ENCODE results near the gene LAMTOR3. TPM values are rescaled to one million over a fixed set of nuclear protein-coding genes. Genes with fewer than 3 reads are reported as not detected.

LAMTOR3 gene
- total and polyA plus RNA-seq, 4 donors: 52.5 to 85.0 (median 66.6) TPM

GRCh38 chr4:99875071-99875470, 19.2 kb downstream of the LAMTOR3 start:
- no peaks in the 10 kb centered on the region for H3K27me3 ChIP-seq (ENCODE audit: control insufficient read depth, insufficient read depth, low read length)

GRCh38 chr4:99872570-99872969, 21.7 kb downstream of the LAMTOR3 start:
- Histone ChIP-seq H3K36me3 (ENCODE audit: control insufficient read depth, insufficient read depth, low read length) (no peaks in the 10 kb centered on the region), H3K27ac (ENCODE audit: low read depth, low read length) (no peak overlapping the region), H3K4me3 (ENCODE audit: low read depth, low read length) (no peak overlapping the region), H3K27me3 (ENCODE audit: control insufficient read depth, insufficient read depth, low read length) (no peaks in the 10 kb centered on the region), H3K4me1 (ENCODE audit: control insufficient read depth, insufficient read depth, low read length) (no peaks in the 10 kb centered on the region), H3K9me3 (ENCODE audit: control insufficient read depth, insufficient read depth, low read length) (no peaks in the 10 kb centered on the region)
- no peak for DNase-seq (ENCODE audit: low read depth in 4 of 6, low spot score in 6 of 6)

More at GRCh38 chr4:99875071-99875470, 19.2 kb downstream of the LAMTOR3 start:
- Histone ChIP-seq H3K4me1 (ENCODE audit: control insufficient read depth, insufficient read depth, low read length) (no peaks in the 10 kb centered on the region), H3K27ac (ENCODE audit: low read depth, low read length) (no peak overlapping the region), H3K4me3 (ENCODE audit: low read depth, low read length) (no peak overlapping the region), H3K36me3 (ENCODE audit: control insufficient read depth, insufficient read depth, low read length) (peaks cover under 1% of the 10 kb centered on the region), H3K9me3 (ENCODE audit: control insufficient read depth, insufficient read depth, low read length) (no peaks in the 10 kb centered on the region)
- no peak for DNase-seq (ENCODE audit: low read depth in 4 of 6, low spot score in 6 of 6)

GRCh38 chr4:99868126-99868596, 26.1 kb downstream of the LAMTOR3 start:
- H3K9me3 ChIP-seq (ENCODE audit: control insufficient read depth, insufficient read depth, low read length): no peaks in the 10 kb centered on the region
- no peak for DNase-seq (ENCODE audit: low read depth in 4 of 6, low spot score in 6 of 6)
- H3K27ac ChIP-seq (ENCODE audit: low read depth, low read length): no peak overlapping the region
- no peak overlapping the region for H3K4me3 ChIP-seq (ENCODE audit: low read depth, low read length)
- no peaks in the 10 kb centered on the region for H3K36me3 ChIP-seq (ENCODE audit: control insufficient read depth, insufficient read depth, low read length)
- H3K4me1 ChIP-seq (ENCODE audit: control insufficient read depth, insufficient read depth, low read length): no peaks in the 10 kb centered on the region
- H3K27me3 ChIP-seq (ENCODE audit: control insufficient read depth, insufficient read depth, low read length): no peaks in the 10 kb centered on the region
- 44% methylated on average over 8 of the region's 8 CpGs for WGBS (ENCODE audit: insufficient coverage)

GRCh38 chr4:99863804-99864203, 30.4 kb downstream of the LAMTOR3 start:
- Histone ChIP-seq H3K27me3 (ENCODE audit: control insufficient read depth, insufficient read depth, low read length) (no peaks in the 10 kb centered on the region), H3K4me1 (ENCODE audit: control insufficient read depth, insufficient read depth, low read length) (no peaks in the 10 kb centered on the region), H3K4me3 (ENCODE audit: low read depth, low read length) (no peak overlapping the region), H3K9me3 (ENCODE audit: control insufficient read depth, insufficient read depth, low read length) (no peaks in the 10 kb centered on the region), H3K36me3 (ENCODE audit: control insufficient read depth, insufficient read depth, low read length) (no peaks in the 10 kb centered on the region), H3K27ac (ENCODE audit: low read depth, low read length) (no peak overlapping the region)
- no CpG with 5 or more reads among the region's 3 CpGs for WGBS (ENCODE audit: insufficient coverage)
- DNase-seq (ENCODE audit: low read depth in 4 of 6, low spot score in 6 of 6): no peak

- Histone ChIP-seq H3K36me3 (ENCODE audit: control insufficient read depth, insufficient read depth, low read length) (no peaks in the 10 kb centered on the region), H3K9me3 (ENCODE audit: control insufficient read depth, insufficient read depth, low read length) (no peaks in the 10 kb centered on the region), H3K27ac (ENCODE audit: low read depth, low read length) (no peak overlapping the region), H3K4me1 (ENCODE audit: control insufficient read depth, insufficient read depth, low read length) (no peaks in the 10 kb centered on the region), H3K4me3 (ENCODE audit: low read depth, low read length) (no peak overlapping the region), H3K27me3 (ENCODE audit: control insufficient read depth, insufficient read depth, low read length) (no peaks in the 10 kb centered on the region)
- no CpG with 5 or more reads among the region's 5 CpGs for WGBS (ENCODE audit: insufficient coverage)
- no peak for DNase-seq (ENCODE audit: low read depth in 4 of 6, low spot score in 6 of 6)
Observed at GRCh38 chr4:99861120-99861905, 32.9 kb downstream of the LAMTOR3 start.

- no peak overlapping the region for H3K27ac ChIP-seq (ENCODE audit: low read depth, low read length)
- no CpG with 5 or more reads among the region's 2 CpGs for WGBS (ENCODE audit: insufficient coverage)
- no peak for DNase-seq (ENCODE audit: low read depth in 4 of 6, low spot score in 6 of 6)
- no peaks in the 10 kb centered on the region for H3K36me3 ChIP-seq (ENCODE audit: control insufficient read depth, insufficient read depth, low read length)
- H3K9me3 ChIP-seq (ENCODE audit: control insufficient read depth, insufficient read depth, low read length): no peaks in the 10 kb centered on the region
- no peaks in the 10 kb centered on the region for H3K27me3 ChIP-seq (ENCODE audit: control insufficient read depth, insufficient read depth, low read length)
- no peaks in the 10 kb centered on the region for H3K4me1 ChIP-seq (ENCODE audit: control insufficient read depth, insufficient read depth, low read length)
- no peak overlapping the region for H3K4me3 ChIP-seq (ENCODE audit: low read depth, low read length)
Observed at GRCh38 chr4:99860521-99860920, 33.7 kb downstream of the LAMTOR3 start.

- no peaks in the 10 kb centered on the region for H3K36me3 ChIP-seq (ENCODE audit: control insufficient read depth, insufficient read depth, low read length)
- H3K27me3 ChIP-seq (ENCODE audit: control insufficient read depth, insufficient read depth, low read length): no peaks in the 10 kb centered on the region
- H3K4me1 ChIP-seq (ENCODE audit: control insufficient read depth, insufficient read depth, low read length): no peaks in the 10 kb centered on the region
- no peak overlapping the region for H3K27ac ChIP-seq (ENCODE audit: low read depth, low read length)
- no peak overlapping the region for H3K4me3 ChIP-seq (ENCODE audit: low read depth, low read length)
- DNase-seq (ENCODE audit: low read depth in 4 of 6, low spot score in 6 of 6): no peak
- no peaks in the 10 kb centered on the region for H3K9me3 ChIP-seq (ENCODE audit: control insufficient read depth, insufficient read depth, low read length)
- WGBS (ENCODE audit: insufficient coverage): 76% methylated on average over 2 of the region's 2 CpGs
Observed at GRCh38 chr4:99859618-99860017, 34.6 kb downstream of the LAMTOR3 start.

- Histone ChIP-seq H3K27ac (ENCODE audit: low read depth, low read length) (no peak overlapping the region), H3K36me3 (ENCODE audit: control insufficient read depth, insufficient read depth, low read length) (no peaks in the 10 kb centered on the region), H3K9me3 (ENCODE audit: control insufficient read depth, insufficient read depth, low read length) (no peaks in the 10 kb centered on the region), H3K4me3 (ENCODE audit: low read depth, low read length) (no peak overlapping the region), H3K4me1 (ENCODE audit: control insufficient read depth, insufficient read depth, low read length) (no peaks in the 10 kb centered on the region), H3K27me3 (ENCODE audit: control insufficient read depth, insufficient read depth, low read length) (no peaks in the 10 kb centered on the region)
- WGBS (ENCODE audit: insufficient coverage): 50% methylated on average over 1 of the region's 3 CpGs
- no peak for DNase-seq (ENCODE audit: low read depth in 4 of 6, low spot score in 6 of 6)
Observed at GRCh38 chr4:99857307-99857706, 36.9 kb downstream of the LAMTOR3 start.

GRCh38 chr4:99856166-99856565, 38.1 kb downstream of the LAMTOR3 start:
- no peaks in the 10 kb centered on the region for H3K27me3 ChIP-seq (ENCODE audit: control insufficient read depth, insufficient read depth, low read length)

GRCh38 chr4:99855678-99856077, 38.5 kb downstream of the LAMTOR3 start:
- no peaks in the 10 kb centered on the region for H3K9me3 ChIP-seq (ENCODE audit: control insufficient read depth, insufficient read depth, low read length)
- no peaks in the 10 kb centered on the region for H3K36me3 ChIP-seq (ENCODE audit: control insufficient read depth, insufficient read depth, low read length)
- no peaks in the 10 kb centered on the region for H3K4me1 ChIP-seq (ENCODE audit: control insufficient read depth, insufficient read depth, low read length)
- WGBS (ENCODE audit: insufficient coverage): no CpG with 5 or more reads among the region's 1 CpG
- no peaks in the 10 kb centered on the region for H3K27me3 ChIP-seq (ENCODE audit: control insufficient read depth, insufficient read depth, low read length)
- no peak overlapping the region for H3K27ac ChIP-seq (ENCODE audit: low read depth, low read length)
- no peak for DNase-seq (ENCODE audit: low read depth in 4 of 6, low spot score in 6 of 6)
- H3K4me3 ChIP-seq (ENCODE audit: low read depth, low read length): no peak overlapping the region

More at GRCh38 chr4:99856166-99856565, 38.1 kb downstream of the LAMTOR3 start:
- no peak for DNase-seq (ENCODE audit: low read depth in 4 of 6, low spot score in 6 of 6)
- 85% methylated on average over 1 of the region's 1 CpG for WGBS (ENCODE audit: insufficient coverage)
- H3K9me3 ChIP-seq (ENCODE audit: control insufficient read depth, insufficient read depth, low read length): no peaks in the 10 kb centered on the region
- no peaks in the 10 kb centered on the region for H3K4me1 ChIP-seq (ENCODE audit: control insufficient read depth, insufficient read depth, low read length)
- no peak overlapping the region for H3K4me3 ChIP-seq (ENCODE audit: low read depth, low read length)
- H3K36me3 ChIP-seq (ENCODE audit: control insufficient read depth, insufficient read depth, low read length): no peaks in the 10 kb centered on the region
- H3K27ac ChIP-seq (ENCODE audit: low read depth, low read length): no peak overlapping the region
